ENCODE data around the gene P3H1.

GRCh38 chr1:42743317-42744147 lies 23.3 kb downstream of the P3H1 start:
- TF ChIP-seq CTCF (conservative IDR thresholded peaks at IDR 0.05; ENCODE audit: low read depth in 2 of 2) (no peak), JUNB (IDR thresholded peaks at IDR 0.05; ENCODE audit: unreplicated experiment) (no peak), CREB1 (CRISPR knock-in tag; IDR thresholded peaks at IDR 0.05; ENCODE audit: low read depth) (no peak), EZH2 (IDR thresholded peaks at IDR 0.05; ENCODE audit: low read depth, unreplicated experiment) (no peak)
